Measurements from ENCODE around the gene MANBA. TPM values are rescaled to one million over a fixed set of nuclear protein-coding genes. Genes with fewer than 3 reads are reported as not detected.

Gene MANBA
- total and polyA plus RNA-seq, 4 donors, result 19.9 to 100 (median 32.1) TPM

DNA sequence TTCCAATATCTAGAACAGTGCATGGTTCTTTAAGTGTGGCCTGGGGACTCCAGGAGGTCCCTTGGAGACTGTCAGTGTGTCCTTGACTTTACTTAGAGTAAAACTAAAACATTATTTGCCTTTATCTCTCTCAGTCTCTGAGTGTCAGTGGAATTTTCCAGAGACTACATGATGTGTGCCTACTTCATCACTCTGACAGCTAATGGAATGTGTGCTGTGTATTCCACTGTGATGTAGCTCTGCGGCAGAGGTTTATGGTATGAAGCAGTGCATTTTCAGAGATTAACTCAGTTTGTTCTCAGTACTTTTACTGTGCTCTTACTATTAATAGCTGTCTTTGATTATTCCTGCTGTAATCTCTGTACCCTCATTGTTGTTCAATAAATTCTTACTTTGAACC lies 85.6 kb downstream of the MANBA start:
- 68 to 78% methylated on average over 1 of the region's 1 CpG for WGBS, 2 donors
- no peaks in the 10 kb centered on the region for H3K27me3 ChIP-seq (ENCODE audit: control insufficient read depth in 3 of 3, insufficient read depth in 3 of 3, low read length in 2 of 3)
- peak overlapping the region in 1 of 2 donors; percentile 64 for H3K27ac ChIP-seq (ENCODE audit: low read depth in 1 of 2, low read length in 1 of 2)
- H3K4me3 ChIP-seq, result no peak overlapping the region
- TF ChIP-seq, protein P1, sequence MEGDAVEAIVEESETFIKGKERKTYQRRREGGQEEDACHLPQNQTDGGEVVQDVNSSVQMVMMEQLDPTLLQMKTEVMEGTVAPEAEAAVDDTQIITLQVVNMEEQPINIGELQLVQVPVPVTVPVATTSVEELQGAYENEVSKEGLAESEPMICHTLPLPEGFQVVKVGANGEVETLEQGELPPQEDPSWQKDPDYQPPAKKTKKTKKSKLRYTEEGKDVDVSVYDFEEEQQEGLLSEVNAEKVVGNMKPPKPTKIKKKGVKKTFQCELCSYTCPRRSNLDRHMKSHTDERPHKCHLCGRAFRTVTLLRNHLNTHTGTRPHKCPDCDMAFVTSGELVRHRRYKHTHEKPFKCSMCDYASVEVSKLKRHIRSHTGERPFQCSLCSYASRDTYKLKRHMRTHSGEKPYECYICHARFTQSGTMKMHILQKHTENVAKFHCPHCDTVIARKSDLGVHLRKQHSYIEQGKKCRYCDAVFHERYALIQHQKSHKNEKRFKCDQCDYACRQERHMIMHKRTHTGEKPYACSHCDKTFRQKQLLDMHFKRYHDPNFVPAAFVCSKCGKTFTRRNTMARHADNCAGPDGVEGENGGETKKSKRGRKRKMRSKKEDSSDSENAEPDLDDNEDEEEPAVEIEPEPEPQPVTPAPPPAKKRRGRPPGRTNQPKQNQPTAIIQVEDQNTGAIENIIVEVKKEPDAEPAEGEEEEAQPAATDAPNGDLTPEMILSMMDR (IDR thresholded peaks at IDR 0.05; ENCODE audit: control extremely low read depth, extremely low read depth), result no peak
- ATAC-seq (ENCODE audit: insufficient read depth, low FRiP score) (no peak), DNase-seq (peak in 1 of 3 donors; percentile 17)
- peaks cover 0 to 3% (median 0%) of the 10 kb centered on the region in 4 donors for H3K36me3 ChIP-seq (ENCODE audit: control insufficient read depth in 4 of 4, insufficient read depth in 4 of 4, low read length in 4 of 4)
- no peak overlapping the region for H3K9ac ChIP-seq (ENCODE audit: insufficient read depth in 1 of 2, low read length in 2 of 2)
- H3K4me1 ChIP-seq (ENCODE audit: control insufficient read depth in 5 of 5, insufficient read depth in 5 of 5, low read length in 5 of 5), result peaks cover 0 to 5% (median 0%) of the 10 kb centered on the region in 5 donors
- no peaks in the 10 kb centered on the region for H3K9me3 ChIP-seq (ENCODE audit: control insufficient read depth in 4 of 4, insufficient read depth in 3 of 4, low read length in 3 of 4)

DNA sequence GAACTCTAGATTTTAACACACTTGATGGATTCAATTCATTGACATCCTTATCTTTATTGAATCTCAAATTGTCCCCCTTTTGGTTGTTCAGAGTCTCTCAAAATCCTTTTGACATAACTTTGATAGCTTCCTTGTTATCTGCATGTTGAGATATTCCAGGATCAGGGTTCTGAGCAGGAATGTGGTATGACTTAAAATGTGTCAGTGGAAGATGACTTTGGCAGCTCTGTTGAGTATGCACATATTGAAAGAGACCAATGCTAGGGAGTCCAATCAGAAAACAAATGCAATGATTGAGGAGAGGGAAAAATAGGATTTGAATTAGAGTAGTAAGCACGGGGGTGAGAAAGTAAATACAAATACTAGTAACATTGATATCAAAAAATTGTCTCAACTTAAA lies 93.8 kb downstream of the MANBA start:
- Histone ChIP-seq H3K4me1 (ENCODE audit: control insufficient read depth in 5 of 5, insufficient read depth in 5 of 5, low read length in 5 of 5) (peaks cover 0 to 4% (median 0%) of the 10 kb centered on the region in 5 donors), H3K9me3 (ENCODE audit: control insufficient read depth in 4 of 4, insufficient read depth in 3 of 4, low read length in 3 of 4) (no peaks in the 10 kb centered on the region), H3K27ac (ENCODE audit: low read depth in 1 of 2, low read length in 1 of 2) (no peak overlapping the region), H3K27me3 (ENCODE audit: control insufficient read depth in 3 of 3, insufficient read depth in 3 of 3, low read length in 2 of 3) (no peaks in the 10 kb centered on the region), H3K9ac (ENCODE audit: insufficient read depth in 1 of 2, low read length in 2 of 2) (no peak overlapping the region), H3K4me3 (no peak overlapping the region), H3K36me3 (ENCODE audit: control insufficient read depth in 4 of 4, insufficient read depth in 4 of 4, low read length in 4 of 4) (peaks cover 6 to 14% (median 7%) of the 10 kb centered on the region in 4 donors)
- no peak for DNase-seq
- TF ChIP-seq, protein P1 (IDR thresholded peaks at IDR 0.05; ENCODE audit: control extremely low read depth, extremely low read depth), result no peak
- 85 to 98% methylated on average over 1 of the region's 1 CpG for WGBS, 2 donors
- ATAC-seq (ENCODE audit: insufficient read depth, low FRiP score), result no peak

DNA sequence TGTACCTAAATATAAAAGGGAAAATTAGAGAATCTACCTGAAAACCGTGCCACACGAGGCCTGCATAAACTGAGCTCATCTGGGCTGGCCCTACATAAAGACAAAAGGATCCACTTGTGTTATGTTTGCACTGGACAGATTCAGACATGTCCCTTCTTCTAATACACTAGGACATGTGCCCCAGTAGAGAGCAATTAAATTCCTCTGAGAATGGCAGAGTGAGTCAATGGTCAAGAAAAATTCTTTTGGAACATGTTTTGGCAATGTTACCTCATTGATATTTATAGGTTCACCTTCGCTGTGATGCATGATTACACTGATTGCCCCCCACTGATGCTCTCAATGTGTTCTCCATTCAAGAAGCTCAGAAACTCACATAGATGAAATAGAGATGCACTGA lies 95.2 kb downstream of the MANBA start:
- H3K27ac ChIP-seq (ENCODE audit: low read depth in 1 of 2, low read length in 1 of 2), result no peak overlapping the region
- H3K4me1 ChIP-seq (ENCODE audit: control insufficient read depth in 5 of 5, insufficient read depth in 5 of 5, low read length in 5 of 5), result peaks cover 0 to 4% (median 0%) of the 10 kb centered on the region in 5 donors
- no peak for DNase-seq
- 94 to 96% methylated on average over 3 of the region's 3 CpGs for WGBS, 2 donors
- ATAC-seq (ENCODE audit: insufficient read depth, low FRiP score), result no peak
- H3K4me3 ChIP-seq, result no peak overlapping the region
- no peaks in the 10 kb centered on the region for H3K9me3 ChIP-seq (ENCODE audit: control insufficient read depth in 4 of 4, insufficient read depth in 3 of 4, low read length in 3 of 4)
- no peak overlapping the region for H3K9ac ChIP-seq (ENCODE audit: insufficient read depth in 1 of 2, low read length in 2 of 2)
- H3K27me3 ChIP-seq (ENCODE audit: control insufficient read depth in 3 of 3, insufficient read depth in 3 of 3, low read length in 2 of 3), result no peaks in the 10 kb centered on the region
- TF ChIP-seq, protein P1 (IDR thresholded peaks at IDR 0.05; ENCODE audit: control extremely low read depth, extremely low read depth), result no peak
- H3K36me3 ChIP-seq (ENCODE audit: control insufficient read depth in 4 of 4, insufficient read depth in 4 of 4, low read length in 4 of 4), result peaks cover 6 to 14% (median 7%) of the 10 kb centered on the region in 4 donors

DNA sequence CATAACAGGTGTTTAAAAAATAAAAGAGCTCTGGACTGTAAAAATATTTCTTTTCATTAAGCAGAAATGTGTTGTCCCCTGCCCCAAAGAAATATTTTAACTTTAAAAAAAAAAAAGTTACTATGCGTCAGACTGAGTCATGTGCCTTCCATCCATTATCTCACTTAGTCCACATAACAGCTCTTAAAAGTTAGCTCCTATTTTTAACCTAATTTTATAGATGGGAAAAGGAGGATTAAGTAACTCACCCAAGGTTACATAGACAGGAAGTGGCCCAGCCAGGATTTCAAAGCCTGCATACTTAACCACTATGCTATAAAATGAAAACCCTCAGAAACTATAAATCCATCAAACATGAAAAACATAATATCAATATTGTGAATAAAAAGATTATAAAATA lies 97.7 kb downstream of the MANBA start:
- DNase-seq (no peak), ATAC-seq (ENCODE audit: insufficient read depth, low FRiP score) (no peak)
- WGBS, 2 donors, result 57 to 84% methylated on average over 1 of the region's 1 CpG
- peaks cover 0 to 4% (median 0%) of the 10 kb centered on the region in 5 donors for H3K4me1 ChIP-seq (ENCODE audit: control insufficient read depth in 5 of 5, insufficient read depth in 5 of 5, low read length in 5 of 5)
- no peak overlapping the region for H3K9ac ChIP-seq (ENCODE audit: insufficient read depth in 1 of 2, low read length in 2 of 2)
- peaks cover 8 to 16% (median 9%) of the 10 kb centered on the region in 4 donors for H3K36me3 ChIP-seq (ENCODE audit: control insufficient read depth in 4 of 4, insufficient read depth in 4 of 4, low read length in 4 of 4)
- no peaks in the 10 kb centered on the region for H3K9me3 ChIP-seq (ENCODE audit: control insufficient read depth in 4 of 4, insufficient read depth in 3 of 4, low read length in 3 of 4)
- no peaks in the 10 kb centered on the region for H3K27me3 ChIP-seq (ENCODE audit: control insufficient read depth in 3 of 3, insufficient read depth in 3 of 3, low read length in 2 of 3)
- TF ChIP-seq, protein P1 (IDR thresholded peaks at IDR 0.05; ENCODE audit: control extremely low read depth, extremely low read depth), result no peak
- no peak overlapping the region for H3K4me3 ChIP-seq
- H3K27ac ChIP-seq (ENCODE audit: low read depth in 1 of 2, low read length in 1 of 2), result no peak overlapping the region

Measured in lung (tissue), 12 donors.